DMS 273 (cell line): ENCODE data around the gene TMEM127.
A peak's percentile ranks its signal among the peaks of the same experiment; 100 is the strongest.
"Not testable (repeated sequence)": the region's sequence is repeated elsewhere in the genome, so short reads cannot be mapped to it uniquely, and the experiment has no call there.

Experiments used
- DNase-seq: peaks from one replicate; lab custom pipeline; 2025; ENCODE audit not compliant: unreplicated experiment; lab: John Stamatoyannopoulos, UW

TMEM127 gene

DNA sequence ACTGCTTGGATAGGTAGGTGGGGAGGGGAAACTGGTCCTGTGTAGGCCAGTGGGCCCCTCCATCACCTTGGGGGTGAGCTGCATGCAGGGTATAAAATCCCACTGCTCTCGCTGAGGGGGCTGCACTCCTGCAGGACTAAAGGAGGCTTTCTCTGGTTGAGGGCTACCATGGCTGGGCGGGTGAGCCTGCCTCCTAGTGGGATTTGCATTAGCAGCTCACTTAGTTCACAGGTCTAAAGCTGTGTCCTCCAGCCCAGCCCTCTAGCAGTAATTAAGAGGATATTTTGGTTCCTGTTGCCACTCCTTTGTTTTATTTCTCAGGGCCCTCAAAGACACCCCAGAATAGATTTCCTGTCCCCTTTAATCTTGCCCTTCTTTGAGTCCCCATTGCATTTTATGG is 24.6 kb downstream of the TMEM127 start:
- DNase-seq: no peak

DNA sequence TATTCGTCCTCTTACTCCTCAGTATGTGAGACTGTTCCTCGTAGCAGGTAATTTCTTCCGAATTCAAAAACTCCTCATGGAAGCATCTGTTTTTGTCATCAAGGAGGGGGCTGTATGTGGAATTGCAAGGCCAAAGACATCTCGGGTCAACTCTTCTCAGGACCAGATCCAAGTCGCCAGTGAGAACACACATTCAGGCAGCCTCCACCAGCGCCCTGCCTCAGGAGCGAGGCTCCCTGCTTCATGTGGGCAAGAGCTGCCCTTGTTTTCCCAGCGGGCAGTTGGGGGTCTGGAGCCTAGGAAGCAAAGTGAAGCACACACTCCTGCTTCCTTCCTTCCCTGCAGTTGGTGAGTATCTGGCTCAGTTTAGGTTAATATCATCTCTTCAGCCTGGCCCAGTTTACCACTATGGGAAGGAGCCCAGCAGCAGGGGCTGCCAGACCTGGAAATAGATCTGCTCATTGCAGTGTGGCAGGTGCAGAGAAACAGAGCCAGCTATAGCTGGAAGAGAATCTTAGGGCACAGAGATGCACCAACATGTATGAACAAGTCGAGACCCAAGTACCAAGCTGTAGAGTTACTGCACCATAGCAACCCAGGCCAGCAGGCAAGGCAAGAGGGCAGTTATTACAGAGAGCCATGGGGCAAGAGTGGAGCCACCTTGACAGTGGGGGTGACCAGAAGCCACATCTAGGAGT is 25.3 kb downstream of the TMEM127 start:
- peak; percentile 68 for DNase-seq

GRCh38 chr2:96239745-96240264 is 26.0 kb downstream of the TMEM127 start:
- DNase-seq: no peak

DNA sequence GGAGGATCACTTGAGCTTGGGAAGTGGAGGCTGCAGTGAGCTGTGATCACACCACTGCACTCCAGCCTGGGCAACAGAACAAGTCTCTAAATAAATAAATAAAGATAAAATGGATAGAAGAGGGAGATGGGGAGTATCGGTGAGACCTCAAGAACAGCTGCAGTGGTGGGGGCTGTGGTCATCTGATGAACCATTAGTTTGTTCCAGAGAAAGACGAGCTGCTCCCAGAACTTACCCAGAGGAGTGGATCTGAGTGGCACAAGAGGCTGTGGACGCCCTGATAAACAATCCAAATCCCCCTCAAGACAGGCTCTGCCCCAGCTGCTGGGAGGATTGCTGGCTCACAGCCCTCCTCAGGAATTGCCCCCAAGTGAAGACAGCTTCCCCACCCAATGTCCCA is 26.7 kb downstream of the TMEM127 start:
- DNase-seq: no peak

DNA sequence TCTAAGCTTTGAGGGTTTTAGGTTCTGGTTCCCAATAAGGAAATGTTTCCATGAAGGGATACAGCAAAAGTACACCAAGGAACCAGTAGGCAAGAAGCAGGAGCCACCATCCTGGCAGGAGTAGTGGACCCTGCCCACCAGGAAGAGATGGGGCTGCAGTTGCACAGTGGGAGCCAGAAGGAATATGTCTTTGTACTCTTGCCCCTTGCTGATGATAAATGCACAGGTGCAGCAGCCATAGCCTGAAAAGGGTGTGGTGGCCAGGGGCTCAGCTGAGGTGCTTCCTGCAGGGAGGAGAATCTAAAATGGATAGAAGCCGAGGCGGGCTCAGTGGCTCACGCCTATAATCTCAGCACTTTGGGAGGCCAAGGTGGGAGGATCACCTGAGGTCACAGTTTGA is 27.5 kb downstream of the TMEM127 start:
- no peak for DNase-seq

DNA sequence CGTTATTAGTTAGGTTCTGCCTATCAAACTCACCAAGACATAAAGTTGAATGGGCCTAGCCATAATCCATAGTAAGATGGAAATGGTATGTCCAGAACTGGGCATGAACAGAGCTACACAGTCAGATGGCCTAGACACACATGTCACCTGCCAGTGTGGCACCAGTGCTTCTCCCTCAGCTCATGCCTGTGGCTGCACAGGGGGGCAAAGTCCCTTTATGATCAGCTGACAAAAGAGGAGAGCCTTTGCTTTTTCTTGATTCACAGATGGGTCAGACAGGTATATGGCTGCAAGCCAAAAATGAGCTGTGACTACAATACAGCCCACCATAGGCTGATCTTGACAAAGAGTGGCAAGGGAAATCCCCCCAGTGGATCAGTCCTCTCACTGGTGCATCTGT is 28.9 kb downstream of the TMEM127 start:
- no peak for DNase-seq

- DNase-seq: no peak
Measured at GRCh38 chr2:96233880-96234316, 31.9 kb downstream of the TMEM127 start.

GRCh38 chr2:96233436-96233835 is 32.4 kb downstream of the TMEM127 start:
- DNase-seq: no peak

GRCh38 chr2:96231316-96231715 is 34.5 kb downstream of the TMEM127 start:
- DNase-seq: no peak

DNA sequence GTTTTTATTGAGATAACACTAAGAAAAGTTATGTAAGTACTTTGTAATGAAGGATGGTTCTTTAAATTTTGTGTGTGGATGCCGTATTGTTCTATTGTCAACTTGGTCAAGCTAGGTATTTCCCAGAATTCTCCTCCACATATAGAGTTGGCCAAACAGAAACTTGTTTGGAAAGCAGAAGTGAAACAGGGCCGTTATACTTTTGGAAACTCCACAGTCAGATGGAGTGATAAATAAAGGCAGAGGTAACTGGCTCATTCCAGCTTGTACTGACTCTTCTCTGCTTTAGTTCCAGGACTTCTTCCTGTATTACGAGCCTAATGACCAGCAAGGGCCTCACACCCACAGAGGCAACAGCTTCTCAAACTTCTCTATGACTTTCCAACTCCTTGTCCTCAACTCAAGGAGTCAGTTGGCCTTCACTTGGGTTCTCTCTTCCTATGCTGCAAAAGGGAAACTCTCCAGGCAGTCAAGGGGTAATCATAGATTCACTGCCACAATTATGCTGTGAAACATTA is 40.7 kb downstream of the TMEM127 start:
- no peak for DNase-seq

GRCh38 chr2:96221106-96221505 is 44.7 kb downstream of the TMEM127 start:
- not testable (repeated sequence) for DNase-seq

DNA sequence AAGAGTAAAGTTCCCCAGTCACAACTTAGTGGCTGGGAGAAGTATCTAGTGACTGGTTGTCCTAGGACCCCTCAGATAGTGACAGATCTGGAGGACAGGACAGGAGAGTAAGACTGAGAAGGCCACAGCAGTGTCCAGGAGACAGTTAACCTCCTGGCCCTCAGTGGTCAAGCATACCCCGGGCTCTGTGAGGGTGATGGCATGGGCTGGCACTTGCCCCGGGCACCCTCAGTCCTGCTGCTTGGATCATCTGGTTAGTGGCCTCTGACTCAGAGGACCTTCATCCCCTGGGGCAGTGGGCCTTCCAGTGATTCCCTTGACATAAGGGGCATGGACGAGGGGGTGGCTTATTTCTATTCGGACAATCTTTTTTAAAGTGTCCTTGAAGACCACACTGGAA is 45.8 kb downstream of the TMEM127 start:
- not testable (repeated sequence) for DNase-seq

GRCh38 chr2:96218508-96219131 is 47.2 kb downstream of the TMEM127 start:
- DNase-seq: no peak

- DNase-seq: no peak
Measured at GRCh38 chr2:96214554-96214953, 51.2 kb downstream of the TMEM127 start.

DNA sequence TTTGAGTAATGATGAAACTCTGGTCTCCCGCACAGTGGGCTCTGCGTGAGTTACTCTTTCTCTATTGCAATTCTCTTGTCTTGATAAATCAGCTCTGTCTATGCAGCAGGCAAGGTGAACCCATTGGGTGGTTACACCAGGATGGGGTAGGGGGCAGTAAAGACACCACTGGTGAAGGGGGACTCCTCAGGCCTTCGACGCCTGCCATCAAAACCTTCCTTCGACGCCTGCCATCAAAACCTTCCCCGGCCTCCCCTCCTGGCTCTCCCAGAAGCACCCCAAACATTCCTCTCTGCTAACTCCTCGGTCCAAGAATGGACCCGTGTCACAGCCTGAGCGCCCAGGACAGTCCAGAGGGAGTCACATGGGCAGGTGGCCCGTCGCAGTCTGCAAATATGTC is 52.4 kb downstream of the TMEM127 start:
- peak; percentile 17 for DNase-seq

GRCh38 chr2:96212339-96212738 is 53.5 kb downstream of the TMEM127 start:
- DNase-seq: no peak

- no peak for DNase-seq
Measured at GRCh38 chr2:96209729-96210085, 56.1 kb downstream of the TMEM127 start.

GRCh38 chr2:96209011-96209728 is 56.6 kb downstream of the TMEM127 start:
- peak; percentile 34 for DNase-seq

DNA sequence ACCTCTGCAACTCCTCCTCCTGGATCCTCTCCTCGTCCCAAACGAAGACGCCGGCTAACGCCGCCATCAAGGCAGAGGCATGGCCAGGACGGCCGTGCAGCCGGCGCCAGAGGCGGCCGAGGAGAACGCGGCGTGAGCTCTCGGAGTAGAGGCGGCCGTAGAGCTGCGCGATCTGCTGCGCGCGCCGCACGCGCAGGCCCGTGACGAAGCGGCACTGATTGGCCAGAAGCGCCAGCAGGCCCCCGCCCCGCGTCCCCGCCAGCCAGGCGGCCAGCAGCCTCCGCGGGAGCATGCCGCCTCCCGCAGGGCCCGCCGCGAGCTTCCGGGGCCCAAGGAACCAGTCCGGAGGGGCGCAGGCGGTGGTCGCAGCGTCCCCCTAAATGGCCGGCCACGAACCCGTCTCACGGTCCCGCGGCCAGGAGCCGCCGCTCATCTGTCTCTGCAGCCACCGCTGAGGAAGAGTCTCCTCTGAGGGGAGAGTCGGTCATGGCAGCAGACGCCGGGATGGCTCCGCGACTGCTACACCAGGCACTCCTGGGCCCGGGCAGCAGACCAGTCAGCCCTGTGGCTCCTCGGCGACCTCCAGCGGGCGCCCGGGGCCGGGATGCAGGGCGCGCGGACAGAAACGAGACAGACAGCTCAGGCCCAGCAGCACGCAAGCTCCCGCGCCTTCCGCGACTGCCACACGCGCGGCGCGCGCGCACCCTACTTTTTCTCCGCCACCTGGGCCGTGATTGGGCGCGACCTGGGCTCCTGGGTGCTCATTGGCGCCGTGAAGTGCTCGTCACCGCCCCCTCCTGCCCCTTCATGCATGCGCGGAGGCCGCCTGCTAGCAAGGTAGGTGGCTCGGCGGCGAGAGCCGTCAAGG is 57.4 kb downstream of the TMEM127 start, which contains the start of gene STARD7:
Gene STARD7, minus strand, starts transcription at position 685 of the 868 bp plus-strand sequence. Its CDS starts 393 bp downstream, at position 292.
- peak; percentile 99 for DNase-seq

DNA sequence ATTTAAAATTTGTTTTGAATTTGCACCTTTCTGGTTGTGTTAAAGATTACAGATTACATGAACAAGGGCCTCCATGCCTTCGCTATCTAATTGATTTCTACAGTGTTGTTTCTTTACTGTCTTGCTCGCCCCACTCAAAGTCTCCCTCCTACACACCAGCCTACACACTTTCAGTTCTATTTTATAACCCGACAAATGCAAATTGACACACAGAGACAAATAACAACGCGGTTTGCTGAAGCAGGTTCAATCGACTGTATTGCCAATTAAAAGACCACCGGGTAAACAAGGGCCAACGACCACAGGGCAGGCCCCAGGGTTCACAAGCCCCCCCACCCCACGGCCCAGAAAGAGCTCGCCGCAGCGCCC is 58.0 kb downstream of the TMEM127 start:
- DNase-seq: no peak
